Mucosa of rectum (tissue), 2 donors: Measurements from ENCODE around the gene SLC44A5.

Experiments
- H3K27ac ChIP-seq, 2 donors: one replicate each; pipeline ENCODE4 v1.7.0; 2013; ENCODE audit warnings: inconsistent platforms in 2 of 2, low read depth in 2 of 2, low read length in 2 of 2
- H3K27me3 ChIP-seq, 2 donors: one replicate each; pipeline ENCODE4 v1.7.0; 2013; ENCODE audit warnings: low read length in 2 of 2; ENCODE audit not compliant: control insufficient read depth in 2 of 2, insufficient read depth in 2 of 2
- H3K36me3 ChIP-seq, 2 donors: one replicate each; pipeline ENCODE4 v1.7.0; 2013; ENCODE audit warnings: low read length in 2 of 2; ENCODE audit not compliant: control insufficient read depth in 2 of 2, insufficient read depth in 2 of 2
- H3K4me1 ChIP-seq, 2 donors: one replicate each; pipeline ENCODE4 v1.7.0; 2013; ENCODE audit warnings: low read length in 2 of 2, mild to moderate bottlenecking in 1 of 2; ENCODE audit not compliant: control insufficient read depth in 2 of 2, insufficient read depth in 2 of 2
- H3K4me3 ChIP-seq, 2 donors: one replicate each; pipeline ENCODE4 v1.7.0; 2013; ENCODE audit warnings: low read length in 2 of 2
- H3K9ac ChIP-seq, 2 donors: one replicate each; pipeline ENCODE4 v1.7.0; 2013; ENCODE audit warnings: low read length in 2 of 2, low read depth in 1 of 2, mild to moderate bottlenecking in 1 of 2
- H3K9me3 ChIP-seq, 2 donors: one replicate each; pipeline ENCODE4 v1.7.0; 2013; ENCODE audit warnings: low read length in 2 of 2; ENCODE audit not compliant: control insufficient read depth in 2 of 2
- donor health status: healthy.
- donor health status: Normal muscosa, but diverticular disease.

SLC44A5 gene

DNA sequence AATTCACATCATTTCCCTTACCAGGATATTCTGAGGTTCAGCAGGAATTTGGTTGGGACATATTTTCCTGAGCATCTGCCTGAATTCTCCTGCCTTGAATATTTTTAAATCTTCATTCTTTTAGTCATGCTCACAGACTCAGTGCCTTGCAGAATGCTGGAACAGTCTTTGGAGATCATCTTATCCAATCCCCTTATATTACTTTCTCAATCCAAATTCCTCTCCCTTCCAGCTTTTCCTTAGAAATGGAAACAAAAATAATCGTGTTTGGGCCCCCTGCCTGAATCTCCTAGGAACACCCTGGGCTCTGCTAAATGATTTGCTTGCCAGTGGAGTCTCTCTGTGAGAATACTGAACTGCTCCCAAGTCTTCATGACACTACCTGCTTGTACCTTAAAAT, 438.4 kb downstream of the SLC44A5 start:
- Histone ChIP-seq H3K27ac (no peak overlapping the region), H3K27me3 (no peaks in the 10 kb centered on the region), H3K4me3 (no peak overlapping the region), H3K36me3 (no peaks in the 10 kb centered on the region), H3K4me1 (no peaks in the 10 kb centered on the region), H3K9ac (no peak overlapping the region), H3K9me3 (no peaks in the 10 kb centered on the region)

DNA sequence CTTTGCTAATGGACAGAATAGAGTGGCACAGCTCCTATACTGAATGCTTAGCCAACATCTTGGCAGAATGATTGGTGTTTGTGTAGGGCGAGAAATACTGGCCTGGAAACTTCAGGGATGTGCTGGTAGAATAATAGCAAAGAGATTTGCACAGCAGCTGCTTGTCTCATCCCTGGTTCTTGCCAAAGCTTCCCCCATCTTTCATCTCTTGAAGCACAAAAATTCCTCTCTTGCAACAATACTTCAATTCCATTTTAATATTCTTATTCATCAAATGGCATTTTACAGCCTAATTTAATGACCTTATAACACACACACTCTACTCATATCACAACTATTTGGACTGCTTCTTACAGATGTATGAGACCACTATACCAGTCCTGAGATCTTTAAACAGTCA, 439.0 kb downstream of the SLC44A5 start:
- Histone ChIP-seq H3K27me3 (no peaks in the 10 kb centered on the region), H3K9ac (no peak overlapping the region), H3K27ac (no peak overlapping the region), H3K4me1 (no peaks in the 10 kb centered on the region), H3K36me3 (no peaks in the 10 kb centered on the region), H3K4me3 (no peak overlapping the region), H3K9me3 (no peaks in the 10 kb centered on the region)

DNA sequence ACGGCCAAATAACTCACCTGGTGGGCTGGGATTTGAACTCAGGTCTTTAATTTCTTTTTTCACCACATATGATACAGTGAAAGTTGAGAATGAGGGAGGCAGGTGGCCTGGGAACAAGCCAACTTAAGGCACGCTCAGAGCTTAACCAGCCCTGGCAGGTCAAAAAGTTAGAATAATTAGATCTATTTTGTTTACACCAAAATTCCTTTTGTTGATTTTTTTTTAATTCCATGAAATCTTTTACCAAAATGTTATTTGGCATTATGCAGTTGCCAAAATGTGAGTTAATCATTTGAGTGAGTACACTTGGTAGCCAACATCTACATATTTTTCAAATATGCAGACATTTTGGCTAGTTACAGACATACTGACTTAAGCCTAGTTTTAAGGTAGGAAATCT, 439.9 kb downstream of the SLC44A5 start:
- no peak overlapping the region for H3K4me3 ChIP-seq
- H3K27ac ChIP-seq, result no peak overlapping the region
- H3K4me1 ChIP-seq, result no peaks in the 10 kb centered on the region
- H3K9ac ChIP-seq, result no peak overlapping the region
- no peaks in the 10 kb centered on the region for H3K9me3 ChIP-seq
- no peaks in the 10 kb centered on the region for H3K36me3 ChIP-seq
- no peaks in the 10 kb centered on the region for H3K27me3 ChIP-seq

DNA sequence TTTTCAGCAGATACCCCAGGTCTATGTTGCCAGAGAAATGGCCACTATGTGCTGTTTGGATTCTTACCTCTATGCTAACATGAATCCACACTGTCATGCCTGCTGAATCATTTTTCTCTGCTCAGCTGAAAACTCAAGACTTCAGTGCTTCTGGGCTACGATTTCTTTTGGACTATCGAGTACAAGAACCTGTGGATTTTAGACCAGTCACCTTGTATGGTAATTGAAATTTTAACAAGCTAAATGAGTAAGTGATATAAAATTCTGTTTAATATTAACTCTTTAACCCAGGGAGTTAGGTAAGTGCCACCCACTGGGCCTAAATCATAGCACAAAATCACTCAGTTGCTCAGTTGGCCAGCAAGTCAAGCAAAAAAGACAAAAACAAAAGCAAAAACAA, 440.9 kb downstream of the SLC44A5 start:
- no peaks in the 10 kb centered on the region for H3K4me1 ChIP-seq
- no peak overlapping the region for H3K9ac ChIP-seq
- H3K4me3 ChIP-seq, result no peak overlapping the region
- no peaks in the 10 kb centered on the region for H3K27me3 ChIP-seq
- no peaks in the 10 kb centered on the region for H3K9me3 ChIP-seq
- H3K36me3 ChIP-seq, result no peaks in the 10 kb centered on the region
- H3K27ac ChIP-seq, result no peak overlapping the region

DNA sequence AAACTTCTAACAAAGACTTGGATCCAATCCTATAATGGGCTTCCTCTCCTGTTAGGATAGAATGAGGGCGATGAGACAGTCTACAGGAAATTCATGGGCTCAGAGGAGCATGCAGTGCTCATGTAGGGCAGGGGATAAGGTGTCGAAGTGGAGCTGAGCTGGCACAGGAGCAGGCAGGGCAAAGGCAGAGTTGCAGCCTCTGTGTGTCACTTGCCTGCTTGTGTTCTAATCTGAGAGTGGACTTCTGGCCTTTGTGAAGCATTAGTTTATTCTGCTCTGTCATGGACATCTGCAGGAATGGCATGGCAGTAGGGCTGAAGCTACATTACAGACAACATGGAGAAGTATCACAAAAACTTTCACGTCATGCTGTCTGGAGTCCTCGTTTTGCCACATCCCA, 444.1 kb downstream of the SLC44A5 start:
- H3K4me1 ChIP-seq, result no peaks in the 10 kb centered on the region
- H3K36me3 ChIP-seq, result no peaks in the 10 kb centered on the region
- no peaks in the 10 kb centered on the region for H3K9me3 ChIP-seq
- no peak overlapping the region for H3K9ac ChIP-seq
- H3K27ac ChIP-seq, result no peak overlapping the region
- H3K27me3 ChIP-seq, result no peaks in the 10 kb centered on the region
- H3K4me3 ChIP-seq, result no peak overlapping the region

DNA sequence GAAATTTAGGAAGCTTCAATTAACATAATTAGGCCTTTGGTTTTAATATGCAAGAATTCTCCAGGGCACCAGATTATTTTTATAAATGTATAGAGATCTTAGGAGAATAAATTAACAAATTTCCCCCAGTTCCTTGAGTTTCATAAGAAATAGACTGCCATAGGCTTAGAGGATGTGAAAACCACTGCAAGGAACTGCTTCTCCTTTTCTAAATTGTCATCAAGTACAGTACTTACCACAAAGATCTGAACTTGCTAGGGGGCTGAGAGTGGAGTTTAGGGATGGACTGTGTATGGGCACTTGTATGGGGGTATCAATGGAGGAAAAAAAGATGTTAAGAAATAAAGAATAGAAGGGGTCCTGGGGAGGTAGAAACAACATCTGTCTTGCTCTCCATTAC, 445.6 kb downstream of the SLC44A5 start:
- Histone ChIP-seq H3K27ac (no peak overlapping the region), H3K9me3 (no peaks in the 10 kb centered on the region), H3K27me3 (no peaks in the 10 kb centered on the region), H3K36me3 (no peaks in the 10 kb centered on the region), H3K9ac (no peak overlapping the region), H3K4me1 (no peaks in the 10 kb centered on the region), H3K4me3 (no peak overlapping the region)

DNA sequence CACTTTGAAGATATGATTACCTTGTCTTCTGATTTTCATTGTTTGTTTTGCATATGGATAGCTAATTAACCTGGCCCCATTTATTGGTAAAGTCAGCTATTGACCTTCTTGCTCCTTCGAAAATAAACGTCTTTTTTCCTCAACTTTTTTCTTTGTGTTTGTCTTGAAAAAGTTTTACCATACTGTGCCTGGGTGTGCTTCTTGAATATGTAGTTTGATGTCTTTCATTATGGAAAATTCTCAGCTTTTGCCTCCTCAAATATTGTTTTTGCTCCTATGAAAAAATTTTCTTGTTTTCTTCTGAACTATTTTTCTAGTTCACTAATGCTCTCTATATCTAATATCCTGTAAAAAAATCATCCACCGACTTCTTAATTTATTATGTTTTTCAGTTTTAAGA, 451.8 kb downstream of the SLC44A5 start:
- Histone ChIP-seq H3K27ac (no peak overlapping the region), H3K36me3 (no peaks in the 10 kb centered on the region), H3K4me3 (no peak overlapping the region), H3K4me1 (no peaks in the 10 kb centered on the region), H3K27me3 (no peaks in the 10 kb centered on the region), H3K9ac (no peak overlapping the region), H3K9me3 (no peaks in the 10 kb centered on the region)
